ENCODE data around the gene SRBD1. TPM values are rescaled to one million over a fixed set of nuclear protein-coding genes. Genes with fewer than 3 reads are reported as not detected.

Gene SRBD1
- polyA plus RNA-seq, 1 donor from 2014 or later: 5.3 TPM

- H3K27me3 ChIP-seq (ENCODE audit: insufficient read depth, low read depth, low read length): no peaks in the 10 kb centered on the region
- no peak overlapping the region for H3K9ac ChIP-seq (ENCODE audit: low read length)
- H3K9me2 ChIP-seq (ENCODE audit: insufficient read depth, low read length): no peaks in the 10 kb centered on the region
- H4K20me1 ChIP-seq (ENCODE audit: insufficient read depth): no peaks in the 10 kb centered on the region
- no peak overlapping the region for H3K27ac ChIP-seq (ENCODE audit: low read length)
- H3K4me2 ChIP-seq (ENCODE audit: low read length): no peak overlapping the region
- H3K9me3 ChIP-seq (ENCODE audit: low read length): no peaks in the 10 kb centered on the region
- no peaks in the 10 kb centered on the region for H3K36me3 ChIP-seq (ENCODE audit: insufficient read depth, low read length)
- H2AFZ ChIP-seq (ENCODE audit: low read depth, low read length): no peak overlapping the region
- no peak overlapping the region for H3K4me3 ChIP-seq (ENCODE audit: low read length)
- TF ChIP-seq CTCF (IDR thresholded peaks at IDR 0.05; ENCODE audit: poor library complexity, severe bottlenecking) (no peak), REST (IDR thresholded peaks at IDR 0.05; ENCODE audit: borderline replicate concordance) (no peak), EZH2 (IDR thresholded peaks at IDR 0.05; ENCODE audit: borderline replicate concordance, insufficient read depth, low read length, poor library complexity, severe bottlenecking) (no peak), MXI1 (conservative IDR thresholded peaks at IDR 0.05; ENCODE audit: poor library complexity, severe bottlenecking) (no peak), RAD21 (conservative IDR thresholded peaks at IDR 0.05) (no peak), EP300 (conservative IDR thresholded peaks at IDR 0.05; ENCODE audit: poor library complexity, severe bottlenecking) (no peak), POLR2AphosphoS5 (IDR thresholded peaks at IDR 0.05) (no peak), SMC3 (conservative IDR thresholded peaks at IDR 0.05; ENCODE audit: poor library complexity) (no peak), TAF1 (IDR thresholded peaks at IDR 0.05; ENCODE audit: low read depth) (no peak)
- H3K79me2 ChIP-seq (replicated peaks; ENCODE audit: insufficient read depth, low read length): no peaks in the 10 kb centered on the region
- no peaks in the 10 kb centered on the region for H3F3A ChIP-seq (ENCODE audit: insufficient read depth, low read length, poor library complexity, severe bottlenecking)
These were observed 15.2 kb downstream of the SRBD1 start for GRCh38 chr2:45595721-45596435.

- Histone ChIP-seq H3F3A (ENCODE audit: insufficient read depth, low read length, poor library complexity, severe bottlenecking) (no peaks in the 10 kb centered on the region), H3K9me2 (ENCODE audit: insufficient read depth, low read length) (no peaks in the 10 kb centered on the region), H3K9me3 (ENCODE audit: low read length) (no peaks in the 10 kb centered on the region), H3K4me3 (ENCODE audit: low read length) (no peak overlapping the region), H2AFZ (ENCODE audit: low read depth, low read length) (no peak overlapping the region), H3K79me2 (replicated peaks; ENCODE audit: insufficient read depth, low read length) (no peaks in the 10 kb centered on the region), H3K9ac (ENCODE audit: low read length) (no peak overlapping the region), H3K27me3 (ENCODE audit: insufficient read depth, low read depth, low read length) (no peaks in the 10 kb centered on the region), H3K36me3 (ENCODE audit: insufficient read depth, low read length) (no peaks in the 10 kb centered on the region), H4K20me1 (ENCODE audit: insufficient read depth) (no peaks in the 10 kb centered on the region), H3K27ac (ENCODE audit: low read length) (no peak overlapping the region), H3K4me2 (ENCODE audit: low read length) (no peak overlapping the region)
- no peak for TF ChIP-seq EZH2 (IDR thresholded peaks at IDR 0.05; ENCODE audit: borderline replicate concordance, insufficient read depth, low read length, poor library complexity, severe bottlenecking)
These were observed 20.0 kb downstream of the SRBD1 start for GRCh38 chr2:45591073-45591472.

Data from neural cell (in vitro differentiated cells).